ENCODE data around the gene SP100. TPM values are rescaled to one million over a fixed set of nuclear protein-coding genes. Genes with fewer than 3 reads are reported as not detected.
A peak's percentile ranks its signal among the peaks of the same experiment; 100 is the strongest.

SP100 gene
- total RNA-seq, 6 experiments from 2014 or later, result 24.2 to 55.5 (median 46.8) TPM

- Histone ChIP-seq H3K9me3 (no peaks in the 10 kb centered on the region), H3K27ac (peak overlapping the region; percentile 73 to 86 (median 81)), H3K36me3 (peaks cover 0 to 2% (median 0%) of the 10 kb centered on the region in 4 donors), H3K27me3 (no peaks in the 10 kb centered on the region), H3K4me3 (peak overlapping the region; percentile 18 to 47 (median 47)), H3K4me1 (peaks cover 0 to 23% (median 4%) of the 10 kb centered on the region in 4 donors)
- intact Hi-C loops (cut with DNase I), result no loop called here
- DNase-seq (no peak), ATAC-seq (peak; percentile 79 to 88 (median 83))
- 41% methylated on average over 4 of the region's 4 CpGs for WGBS (ENCODE audit: insufficient coverage, low coverage, low lambda C conversion rate, missing lambda C conversion rate)
- TF ChIP-seq CTCF (IDR thresholded peaks at IDR 0.05) (no peak), POLR2A (IDR thresholded peaks at IDR 0.05) (peak; percentile 61)
Measured at GRCh38 chr2:230512955-230513748, 97.2 kb downstream of the SP100 start.

- ATAC-seq, result peak; percentile 88 to 97 (median 93)
- TF ChIP-seq POLR2A (IDR thresholded peaks at IDR 0.05) (no peak), CTCF (IDR thresholded peaks at IDR 0.05) (no peak)
- intact Hi-C loops (cut with DNase I), result no loop called here
- no peaks in the 10 kb centered on the region for H3K27me3 ChIP-seq
- peaks cover 0 to 18% (median 0%) of the 10 kb centered on the region in 4 donors for H3K4me1 ChIP-seq
- H3K27ac ChIP-seq, result peak overlapping the region; percentile 53 to 84 (median 71)
- peaks cover 0 to 4% (median 0%) of the 10 kb centered on the region in 4 donors for H3K9me3 ChIP-seq
- peak; percentile 68 to 92 (median 79) for DNase-seq
- H3K36me3 ChIP-seq, result no peaks in the 10 kb centered on the region
- no peak overlapping the region for H3K4me3 ChIP-seq
- 23% methylated on average over 8 of the region's 9 CpGs for WGBS (ENCODE audit: insufficient coverage, low coverage, low lambda C conversion rate, missing lambda C conversion rate)
Measured at GRCh38 chr2:230520061-230520874, 104.3 kb downstream of the SP100 start.

- intact Hi-C loops (cut with DNase I), result no loop called here
- no peak for TF ChIP-seq CTCF (IDR thresholded peaks at IDR 0.05)
- no peak for TF ChIP-seq POLR2A (IDR thresholded peaks at IDR 0.05)
- ATAC-seq, result peak in 3 of 4 donors; percentile 39 to 71 (median 70)
Measured at GRCh38 chr2:230520875-230521155, 104.8 kb downstream of the SP100 start.

GRCh38 chr2:230521386-230521785 is 105.4 kb downstream of the SP100 start:
- H3K4me3 ChIP-seq, result no peak overlapping the region
- no peaks in the 10 kb centered on the region for H3K27me3 ChIP-seq
- TF ChIP-seq POLR2A (IDR thresholded peaks at IDR 0.05), result no peak
- no peak for TF ChIP-seq CTCF (IDR thresholded peaks at IDR 0.05)
- ATAC-seq (peak in 1 of 4 donors; percentile 3), DNase-seq (no peak)
- peaks cover 0 to 4% (median 0%) of the 10 kb centered on the region in 4 donors for H3K9me3 ChIP-seq
- peak overlapping the region; percentile 53 to 84 (median 71) for H3K27ac ChIP-seq
- H3K36me3 ChIP-seq, result no peaks in the 10 kb centered on the region
- intact Hi-C loops (cut with DNase I), result no loop called here
- H3K4me1 ChIP-seq, result peaks cover 0 to 18% (median 0%) of the 10 kb centered on the region in 4 donors
- 100% methylated on average over 1 of the region's 2 CpGs for WGBS (ENCODE audit: insufficient coverage, low coverage, low lambda C conversion rate, missing lambda C conversion rate)

More at GRCh38 chr2:230520875-230521155, 104.8 kb downstream of the SP100 start:
- Histone ChIP-seq H3K4me1 (peaks cover 0 to 18% (median 0%) of the 10 kb centered on the region in 4 donors), H3K27me3 (no peaks in the 10 kb centered on the region), H3K36me3 (no peaks in the 10 kb centered on the region), H3K4me3 (no peak overlapping the region), H3K27ac (peak overlapping the region; percentile 53 to 84 (median 71)), H3K9me3 (peaks cover 0 to 4% (median 0%) of the 10 kb centered on the region in 4 donors)
- DNase-seq, result no peak

Data from right lobe of liver (tissue), 6 donors.